ENCODE results near the gene GRHL1.

The GRHL1 gene

DNA sequence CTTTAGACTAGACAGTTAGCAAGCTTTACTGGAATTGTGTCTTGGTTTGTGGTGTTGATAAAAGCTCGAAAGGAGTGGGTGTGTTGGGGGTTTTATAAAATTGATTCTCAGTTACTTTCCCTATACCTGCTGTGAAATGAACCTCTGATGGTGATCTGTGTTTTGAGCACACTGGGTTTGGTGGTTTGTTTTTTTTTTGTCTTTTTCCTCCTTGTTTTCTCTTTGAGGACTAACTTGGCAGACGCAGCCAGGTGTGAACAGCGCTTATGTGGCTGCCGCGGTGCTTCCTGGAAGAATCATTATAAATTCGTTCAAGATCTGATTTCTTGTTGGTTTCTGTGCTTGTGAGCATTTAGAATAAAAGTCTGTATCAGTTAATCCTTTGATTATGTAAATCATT, 28.5 kb downstream of the GRHL1 start:
- TF ChIP-seq FOXP2 (optimal IDR thresholded peaks at IDR 0.05; ENCODE audit: borderline replicate concordance, extremely low read depth, extremely low read length, insufficient read depth) (no peak), SIN3A (IDR thresholded peaks at IDR 0.05; ENCODE audit: borderline replicate concordance, insufficient read depth, low read length) (no peak), TAF1 (IDR thresholded peaks at IDR 0.05; ENCODE audit: borderline replicate concordance, insufficient read depth, low read length) (no peak), POLR2AphosphoS5 (IDR thresholded peaks at IDR 0.05; ENCODE audit: low read depth, low read length) (no peak)
- TF ChIP-seq, protein P1, sequence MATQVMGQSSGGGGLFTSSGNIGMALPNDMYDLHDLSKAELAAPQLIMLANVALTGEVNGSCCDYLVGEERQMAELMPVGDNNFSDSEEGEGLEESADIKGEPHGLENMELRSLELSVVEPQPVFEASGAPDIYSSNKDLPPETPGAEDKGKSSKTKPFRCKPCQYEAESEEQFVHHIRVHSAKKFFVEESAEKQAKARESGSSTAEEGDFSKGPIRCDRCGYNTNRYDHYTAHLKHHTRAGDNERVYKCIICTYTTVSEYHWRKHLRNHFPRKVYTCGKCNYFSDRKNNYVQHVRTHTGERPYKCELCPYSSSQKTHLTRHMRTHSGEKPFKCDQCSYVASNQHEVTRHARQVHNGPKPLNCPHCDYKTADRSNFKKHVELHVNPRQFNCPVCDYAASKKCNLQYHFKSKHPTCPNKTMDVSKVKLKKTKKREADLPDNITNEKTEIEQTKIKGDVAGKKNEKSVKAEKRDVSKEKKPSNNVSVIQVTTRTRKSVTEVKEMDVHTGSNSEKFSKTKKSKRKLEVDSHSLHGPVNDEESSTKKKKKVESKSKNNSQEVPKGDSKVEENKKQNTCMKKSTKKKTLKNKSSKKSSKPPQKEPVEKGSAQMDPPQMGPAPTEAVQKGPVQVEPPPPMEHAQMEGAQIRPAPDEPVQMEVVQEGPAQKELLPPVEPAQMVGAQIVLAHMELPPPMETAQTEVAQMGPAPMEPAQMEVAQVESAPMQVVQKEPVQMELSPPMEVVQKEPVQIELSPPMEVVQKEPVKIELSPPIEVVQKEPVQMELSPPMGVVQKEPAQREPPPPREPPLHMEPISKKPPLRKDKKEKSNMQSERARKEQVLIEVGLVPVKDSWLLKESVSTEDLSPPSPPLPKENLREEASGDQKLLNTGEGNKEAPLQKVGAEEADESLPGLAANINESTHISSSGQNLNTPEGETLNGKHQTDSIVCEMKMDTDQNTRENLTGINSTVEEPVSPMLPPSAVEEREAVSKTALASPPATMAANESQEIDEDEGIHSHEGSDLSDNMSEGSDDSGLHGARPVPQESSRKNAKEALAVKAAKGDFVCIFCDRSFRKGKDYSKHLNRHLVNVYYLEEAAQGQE (IDR thresholded peaks at IDR 0.05; ENCODE audit: insufficient read depth in 1 of 2, low read depth in 2 of 2, low read length in 2 of 2) = no peak

DNA sequence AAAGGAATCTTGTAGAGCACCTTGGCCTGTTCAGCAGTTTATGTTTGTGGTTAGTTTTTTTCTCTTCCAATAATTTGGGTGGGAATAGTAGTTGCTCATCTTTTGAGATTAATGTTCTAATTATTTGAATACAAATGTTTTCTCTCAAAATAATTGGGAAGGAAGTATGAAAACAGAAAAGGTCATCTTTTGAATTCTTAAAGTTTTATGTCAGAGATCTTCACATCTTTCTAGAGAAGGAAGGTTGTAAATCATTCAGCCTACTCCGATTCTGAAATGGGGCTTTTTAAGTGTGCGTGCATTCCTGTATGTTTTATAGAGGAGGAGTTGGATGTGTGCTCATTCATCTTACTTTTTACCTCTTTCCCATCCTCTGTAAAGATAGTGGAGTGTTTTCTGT, 29.0 kb downstream of the GRHL1 start:
- no peak for TF ChIP-seq FOXP2 (optimal IDR thresholded peaks at IDR 0.05; ENCODE audit: borderline replicate concordance, extremely low read depth, extremely low read length, insufficient read depth)

- TF ChIP-seq TAF1 (IDR thresholded peaks at IDR 0.05; ENCODE audit: borderline replicate concordance, insufficient read depth, low read length) (no peak), SIN3A (IDR thresholded peaks at IDR 0.05; ENCODE audit: borderline replicate concordance, insufficient read depth, low read length) (no peak), POLR2AphosphoS5 (IDR thresholded peaks at IDR 0.05; ENCODE audit: low read depth, low read length) (no peak)
- TF ChIP-seq, protein P1 (IDR thresholded peaks at IDR 0.05; ENCODE audit: insufficient read depth in 1 of 2, low read depth in 2 of 2, low read length in 2 of 2) = no peak
These were observed 30.2 kb downstream of the GRHL1 start for GRCh38 chr2:9981655-9982054.

DNA sequence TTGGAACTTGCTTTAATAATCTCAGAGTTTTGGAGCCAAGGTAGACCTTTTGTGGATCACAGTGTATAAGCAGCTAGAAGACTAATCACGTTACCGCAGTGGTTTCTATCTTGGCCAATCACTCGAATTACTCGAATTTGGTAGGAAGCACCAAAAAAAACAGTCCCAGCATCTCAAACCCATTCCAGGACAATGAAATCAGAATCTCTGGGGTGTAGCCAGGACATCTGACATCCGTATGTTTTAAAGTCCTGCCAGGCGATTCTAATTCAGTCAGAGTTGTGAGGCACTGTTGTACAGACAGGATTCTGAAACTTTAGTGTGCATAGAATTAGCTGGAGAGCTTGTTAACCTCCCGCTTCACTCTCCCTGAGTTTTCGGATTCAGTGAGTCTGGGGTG, 30.8 kb downstream of the GRHL1 start:
- TF ChIP-seq SIN3A (IDR thresholded peaks at IDR 0.05; ENCODE audit: borderline replicate concordance, insufficient read depth, low read length) (no peak), TAF1 (IDR thresholded peaks at IDR 0.05; ENCODE audit: borderline replicate concordance, insufficient read depth, low read length) (no peak), POLR2AphosphoS5 (IDR thresholded peaks at IDR 0.05; ENCODE audit: low read depth, low read length) (no peak), FOXP2 (optimal IDR thresholded peaks at IDR 0.05; ENCODE audit: borderline replicate concordance, extremely low read depth, extremely low read length, insufficient read depth) (no peak)
- TF ChIP-seq, protein P1 (IDR thresholded peaks at IDR 0.05; ENCODE audit: insufficient read depth in 1 of 2, low read depth in 2 of 2, low read length in 2 of 2) = no peak

- TF ChIP-seq, protein P1 (IDR thresholded peaks at IDR 0.05; ENCODE audit: insufficient read depth in 1 of 2, low read depth in 2 of 2, low read length in 2 of 2) = no peak
- no peak for TF ChIP-seq POLR2AphosphoS5 (IDR thresholded peaks at IDR 0.05; ENCODE audit: low read depth, low read length)
- TF ChIP-seq FOXP2 (optimal IDR thresholded peaks at IDR 0.05; ENCODE audit: borderline replicate concordance, extremely low read depth, extremely low read length, insufficient read depth) = no peak
- TF ChIP-seq TAF1 (IDR thresholded peaks at IDR 0.05; ENCODE audit: borderline replicate concordance, insufficient read depth, low read length) = no peak
- TF ChIP-seq SIN3A (IDR thresholded peaks at IDR 0.05; ENCODE audit: borderline replicate concordance, insufficient read depth, low read length) = no peak
These were observed 31.4 kb downstream of the GRHL1 start for GRCh38 chr2:9982891-9983290.
